ENCODE results near the gene CD3G. TPM values are rescaled to one million over a fixed set of nuclear protein-coding genes. Genes with fewer than 3 reads are reported as not detected.

The CD3G gene
- total RNA-seq, 1 experiment from 2014 or later = 0.15 TPM

DNA sequence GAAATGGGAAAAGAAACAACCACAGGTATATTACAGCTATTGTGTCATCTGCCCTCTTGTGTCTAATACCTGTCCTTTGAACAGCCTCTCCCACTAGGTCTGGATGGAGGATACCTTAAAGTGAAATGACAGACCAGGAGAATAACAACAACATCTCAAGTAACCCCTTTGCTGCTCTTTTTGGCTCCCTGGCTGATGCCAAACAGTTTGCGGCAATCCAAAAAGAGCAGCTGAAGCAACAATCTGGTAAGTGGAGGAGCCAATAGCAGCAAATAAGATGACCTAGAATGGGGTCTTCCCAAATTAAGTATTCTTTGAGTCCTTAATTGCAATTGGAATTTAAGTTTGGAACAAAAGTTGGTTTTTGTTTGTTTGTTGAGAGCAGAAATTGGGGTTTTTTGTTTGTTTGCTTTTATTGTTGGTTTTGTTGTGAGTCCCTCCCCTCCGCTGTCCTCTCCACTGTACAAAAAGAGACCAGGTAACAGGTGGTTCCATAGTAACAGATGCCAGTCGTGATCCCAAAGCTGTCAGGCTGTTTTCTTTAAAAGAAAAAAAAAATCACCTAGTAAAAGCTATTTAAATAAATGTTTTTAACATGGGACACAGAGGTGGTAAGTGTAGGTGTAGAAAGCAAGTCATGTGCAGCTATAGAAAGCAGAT, 20.9 kb downstream of the CD3G start:
- peaks cover 9% of the 10 kb centered on the region; the same call in 1 of the 2 replicates for H3K4me1 ChIP-seq (ENCODE audit: control insufficient read depth, insufficient read depth, low read length)
- no peak overlapping the region for H3K4me3 ChIP-seq (ENCODE audit: low read depth in 2 of 2, low read length in 2 of 2)
- ATAC-seq = no peak
- H3K9me3 ChIP-seq (ENCODE audit: control insufficient read depth, insufficient read depth, low read depth, low read length) = no peaks in the 10 kb centered on the region
- ChIA-PET POLR2A (no interaction called here), CTCF (interaction anchor here (0.5 to 0.7 kb wide), 2 partner anchors 74 to 312 kb away, joined by 3 read pairs; no protein-coding TSS in a partner anchor)
- TF ChIP-seq, protein P1, sequence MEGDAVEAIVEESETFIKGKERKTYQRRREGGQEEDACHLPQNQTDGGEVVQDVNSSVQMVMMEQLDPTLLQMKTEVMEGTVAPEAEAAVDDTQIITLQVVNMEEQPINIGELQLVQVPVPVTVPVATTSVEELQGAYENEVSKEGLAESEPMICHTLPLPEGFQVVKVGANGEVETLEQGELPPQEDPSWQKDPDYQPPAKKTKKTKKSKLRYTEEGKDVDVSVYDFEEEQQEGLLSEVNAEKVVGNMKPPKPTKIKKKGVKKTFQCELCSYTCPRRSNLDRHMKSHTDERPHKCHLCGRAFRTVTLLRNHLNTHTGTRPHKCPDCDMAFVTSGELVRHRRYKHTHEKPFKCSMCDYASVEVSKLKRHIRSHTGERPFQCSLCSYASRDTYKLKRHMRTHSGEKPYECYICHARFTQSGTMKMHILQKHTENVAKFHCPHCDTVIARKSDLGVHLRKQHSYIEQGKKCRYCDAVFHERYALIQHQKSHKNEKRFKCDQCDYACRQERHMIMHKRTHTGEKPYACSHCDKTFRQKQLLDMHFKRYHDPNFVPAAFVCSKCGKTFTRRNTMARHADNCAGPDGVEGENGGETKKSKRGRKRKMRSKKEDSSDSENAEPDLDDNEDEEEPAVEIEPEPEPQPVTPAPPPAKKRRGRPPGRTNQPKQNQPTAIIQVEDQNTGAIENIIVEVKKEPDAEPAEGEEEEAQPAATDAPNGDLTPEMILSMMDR (IDR thresholded peaks at IDR 0.05) = no peak
- TF ChIP-seq SIN3A (IDR thresholded peaks at IDR 0.05; ENCODE audit: borderline replicate concordance, insufficient read depth, low read depth, low read length) (no peak), TCF7L2 (IDR thresholded peaks at IDR 0.05; ENCODE audit: low read depth, low read length) (no peak), POLR2AphosphoS5 (IDR thresholded peaks at IDR 0.05; ENCODE audit: low read depth, low read length) (no peak)
- TF ChIP-seq, protein P2, sequence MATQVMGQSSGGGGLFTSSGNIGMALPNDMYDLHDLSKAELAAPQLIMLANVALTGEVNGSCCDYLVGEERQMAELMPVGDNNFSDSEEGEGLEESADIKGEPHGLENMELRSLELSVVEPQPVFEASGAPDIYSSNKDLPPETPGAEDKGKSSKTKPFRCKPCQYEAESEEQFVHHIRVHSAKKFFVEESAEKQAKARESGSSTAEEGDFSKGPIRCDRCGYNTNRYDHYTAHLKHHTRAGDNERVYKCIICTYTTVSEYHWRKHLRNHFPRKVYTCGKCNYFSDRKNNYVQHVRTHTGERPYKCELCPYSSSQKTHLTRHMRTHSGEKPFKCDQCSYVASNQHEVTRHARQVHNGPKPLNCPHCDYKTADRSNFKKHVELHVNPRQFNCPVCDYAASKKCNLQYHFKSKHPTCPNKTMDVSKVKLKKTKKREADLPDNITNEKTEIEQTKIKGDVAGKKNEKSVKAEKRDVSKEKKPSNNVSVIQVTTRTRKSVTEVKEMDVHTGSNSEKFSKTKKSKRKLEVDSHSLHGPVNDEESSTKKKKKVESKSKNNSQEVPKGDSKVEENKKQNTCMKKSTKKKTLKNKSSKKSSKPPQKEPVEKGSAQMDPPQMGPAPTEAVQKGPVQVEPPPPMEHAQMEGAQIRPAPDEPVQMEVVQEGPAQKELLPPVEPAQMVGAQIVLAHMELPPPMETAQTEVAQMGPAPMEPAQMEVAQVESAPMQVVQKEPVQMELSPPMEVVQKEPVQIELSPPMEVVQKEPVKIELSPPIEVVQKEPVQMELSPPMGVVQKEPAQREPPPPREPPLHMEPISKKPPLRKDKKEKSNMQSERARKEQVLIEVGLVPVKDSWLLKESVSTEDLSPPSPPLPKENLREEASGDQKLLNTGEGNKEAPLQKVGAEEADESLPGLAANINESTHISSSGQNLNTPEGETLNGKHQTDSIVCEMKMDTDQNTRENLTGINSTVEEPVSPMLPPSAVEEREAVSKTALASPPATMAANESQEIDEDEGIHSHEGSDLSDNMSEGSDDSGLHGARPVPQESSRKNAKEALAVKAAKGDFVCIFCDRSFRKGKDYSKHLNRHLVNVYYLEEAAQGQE (IDR thresholded peaks at IDR 0.05; ENCODE audit: insufficient read depth in 1 of 2, low read depth in 2 of 2, low read length in 1 of 2) = no peak
- H3K36me3 ChIP-seq (ENCODE audit: control insufficient read depth, insufficient read depth, low read length) = peaks cover 30% of the 10 kb centered on the region
- in situ Hi-C loops (cut with HindIII; ENCODE audit: low pct_unique_long_range_greater_than_20kb, low sequenced_read_pairs) (no loop called here), intact Hi-C loops (cut with micrococcal nuclease; ENCODE audit: unreplicated experiment) (no loop called here)
- H3K27ac ChIP-seq (ENCODE audit: low read length) = no peak overlapping the region
- no peaks in the 10 kb centered on the region for H3K27me3 ChIP-seq (ENCODE audit: control insufficient read depth, insufficient read depth, low read length)
- no peak for DNase-seq (ENCODE audit: low read depth, low spot score)
- no TSS peak for BruUV-seq (replicated peaks)

DNA sequence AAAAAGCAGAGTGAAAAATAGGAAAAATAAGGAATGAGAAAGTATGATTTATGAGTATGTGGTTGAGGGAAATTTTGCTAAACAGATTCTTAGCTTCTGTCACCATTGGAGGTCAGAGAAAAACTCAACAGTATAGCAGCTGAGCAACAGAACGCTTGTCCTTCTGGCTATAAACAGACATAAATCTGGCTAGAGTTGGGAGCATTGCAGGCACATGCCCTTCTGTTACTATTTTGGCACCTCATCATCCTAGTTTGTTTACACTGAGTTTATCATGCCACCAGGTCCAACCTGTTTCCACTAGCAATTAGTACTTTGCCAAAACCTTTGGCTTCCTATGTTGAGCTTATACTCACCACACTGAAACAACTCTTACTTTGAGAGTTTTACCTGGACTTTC, 22.1 kb downstream of the CD3G start:
- Histone ChIP-seq H3K9me3 (ENCODE audit: control insufficient read depth, insufficient read depth, low read depth, low read length) (no peaks in the 10 kb centered on the region), H3K27me3 (ENCODE audit: control insufficient read depth, insufficient read depth, low read length) (no peaks in the 10 kb centered on the region), H3K4me3 (ENCODE audit: low read depth in 2 of 2, low read length in 2 of 2) (no peak overlapping the region), H3K36me3 (ENCODE audit: control insufficient read depth, insufficient read depth, low read length) (peaks cover 34% of the 10 kb centered on the region), H3K27ac (ENCODE audit: low read length) (no peak overlapping the region), H3K4me1 (ENCODE audit: control insufficient read depth, insufficient read depth, low read length) (0 out of 2 replicates have a peak, but pooled peaks cover 4% of the 10 kb centered on the region)
- no TSS peak for BruUV-seq (replicated peaks)
- DNase-seq (ENCODE audit: low read depth, low spot score) (no peak), ATAC-seq (no peak)
- in situ Hi-C loops (cut with HindIII; ENCODE audit: low pct_unique_long_range_greater_than_20kb, low sequenced_read_pairs) = no loop called here
- POLR2A ChIA-PET = interaction anchor here (0.5 to 0.7 kb wide), 3 partner anchors 30 to 210 kb away, joined by 3 to 5 read pairs (median 4); no protein-coding TSS in a partner anchor
- TF ChIP-seq, protein P2 (IDR thresholded peaks at IDR 0.05; ENCODE audit: insufficient read depth in 1 of 2, low read depth in 2 of 2, low read length in 1 of 2) = no peak
- TF ChIP-seq POLR2AphosphoS5 (IDR thresholded peaks at IDR 0.05; ENCODE audit: low read depth, low read length) = no peak
- TF ChIP-seq, protein P1 (IDR thresholded peaks at IDR 0.05) = no peak
- no peak for TF ChIP-seq TCF7L2 (IDR thresholded peaks at IDR 0.05; ENCODE audit: low read depth, low read length)
- TF ChIP-seq SIN3A (IDR thresholded peaks at IDR 0.05; ENCODE audit: borderline replicate concordance, insufficient read depth, low read depth, low read length) = no peak
- intact Hi-C loops (cut with micrococcal nuclease; ENCODE audit: unreplicated experiment) = no loop called here
- CTCF ChIA-PET = no interaction called here
